ENCODE data around the gene MACF1. TPM values are rescaled to one million over a fixed set of nuclear protein-coding genes. Genes with fewer than 3 reads are reported as not detected.
"Not testable (repeated sequence)": the region's sequence is repeated elsewhere in the genome, so short reads cannot be mapped to it uniquely, and the experiment has no call there.

Gene MACF1
- total RNA-seq, 1 donor from 2014 or later = 386 TPM

DNA sequence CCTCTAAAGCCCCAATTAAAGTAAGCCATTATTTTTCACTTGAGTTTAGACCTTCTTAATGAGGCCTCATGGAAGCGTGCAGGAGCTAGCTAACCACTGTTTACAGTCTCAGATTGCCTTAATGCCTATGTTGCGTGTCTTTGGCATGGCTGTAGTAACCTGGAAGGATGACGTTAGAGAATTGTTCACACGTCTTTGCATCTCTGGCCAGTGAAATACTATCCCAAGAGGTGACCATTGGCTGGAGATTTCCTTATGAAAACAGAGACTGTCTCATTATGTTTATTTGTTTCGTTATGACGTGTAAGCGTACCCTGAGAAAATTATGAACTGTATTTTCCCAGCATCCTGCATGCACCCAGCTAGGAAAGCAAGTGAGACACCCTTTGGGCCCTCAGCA is 268.3 kb downstream of the MACF1 start:
- no peak for DNase-seq (ENCODE audit: low spot score)
- Mint-ChIP-seq H3K27me3 (ENCODE audit: low read depth) (no peaks in the 10 kb centered on the region), H3K4me3 (ENCODE audit: unreplicated experiment) (no peak overlapping the region), H3K36me3 (ENCODE audit: low read depth) (peaks cover 33% of the 10 kb centered on the region), H3K27ac (ENCODE audit: unreplicated experiment) (no peak overlapping the region), H3K4me1 (ENCODE audit: low read depth) (peaks cover 10% of the 10 kb centered on the region), H3K9me3 (ENCODE audit: low read depth) (no peaks in the 10 kb centered on the region)
- no peak for TF ChIP-seq CTCF (IDR thresholded peaks at IDR 0.05)

DNA sequence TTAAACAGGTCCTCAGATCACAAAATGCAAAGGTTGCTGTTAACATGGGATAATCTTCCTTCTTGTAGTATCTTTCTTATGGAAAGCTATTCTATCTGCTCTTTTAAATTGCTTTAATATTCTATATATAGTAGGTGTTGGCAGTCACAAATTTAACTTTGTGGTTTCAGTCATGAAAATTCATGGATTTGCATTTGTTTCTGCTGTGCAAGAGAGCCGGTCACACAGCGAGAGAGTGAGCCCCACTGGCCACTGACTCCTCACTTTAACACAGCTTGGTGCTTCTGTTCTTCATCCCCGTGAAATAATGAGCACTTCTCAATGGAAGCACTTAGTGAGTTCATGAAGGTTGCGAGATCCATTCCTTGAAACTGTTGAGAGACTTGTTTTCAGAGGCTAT is 268.8 kb downstream of the MACF1 start:
- H3K4me3 Mint-ChIP-seq (ENCODE audit: unreplicated experiment) = no peak overlapping the region
- TF ChIP-seq CTCF (IDR thresholded peaks at IDR 0.05) = no peak
- no peak overlapping the region for H3K27ac Mint-ChIP-seq (ENCODE audit: unreplicated experiment)
- H3K36me3 Mint-ChIP-seq (ENCODE audit: low read depth) = peaks cover 33% of the 10 kb centered on the region
- no peak for DNase-seq (ENCODE audit: low spot score)
- peaks cover 13% of the 10 kb centered on the region for H3K4me1 Mint-ChIP-seq (ENCODE audit: low read depth)
- H3K9me3 Mint-ChIP-seq (ENCODE audit: low read depth) = no peaks in the 10 kb centered on the region
- H3K27me3 Mint-ChIP-seq (ENCODE audit: low read depth) = no peaks in the 10 kb centered on the region

- Mint-ChIP-seq H3K9me3 (ENCODE audit: low read depth) (no peaks in the 10 kb centered on the region), H3K4me3 (ENCODE audit: unreplicated experiment) (no peak overlapping the region), H3K27ac (ENCODE audit: unreplicated experiment) (peak overlapping the region; percentile 42), H3K4me1 (ENCODE audit: low read depth) (peaks cover 18% of the 10 kb centered on the region), H3K27me3 (ENCODE audit: low read depth) (no peaks in the 10 kb centered on the region), H3K36me3 (ENCODE audit: low read depth) (peaks cover 27% of the 10 kb centered on the region)
- DNase-seq (ENCODE audit: low spot score) = no peak
- TF ChIP-seq CTCF (IDR thresholded peaks at IDR 0.05) = no peak
Observed at GRCh38 chr1:39474810-39475209, 270.3 kb downstream of the MACF1 start.

GRCh38 chr1:39475551-39475950 is 271.1 kb downstream of the MACF1 start:
- peaks cover 31% of the 10 kb centered on the region for H3K36me3 Mint-ChIP-seq (ENCODE audit: low read depth)
- H3K27ac Mint-ChIP-seq (ENCODE audit: unreplicated experiment) = peak overlapping the region; percentile 50
- not testable (repeated sequence) for DNase-seq (ENCODE audit: low spot score); H3K4me3 Mint-ChIP-seq (ENCODE audit: unreplicated experiment); H3K27me3 Mint-ChIP-seq (ENCODE audit: low read depth); H3K9me3 Mint-ChIP-seq (ENCODE audit: low read depth)
- peaks cover 15% of the 10 kb centered on the region for H3K4me1 Mint-ChIP-seq (ENCODE audit: low read depth)

GRCh38 chr1:39478126-39478915 is 273.8 kb downstream of the MACF1 start:
- H3K27ac Mint-ChIP-seq (ENCODE audit: unreplicated experiment) = peak overlapping the region; percentile 63
- TF ChIP-seq CTCF (IDR thresholded peaks at IDR 0.05) = no peak
- no peaks in the 10 kb centered on the region for H3K9me3 Mint-ChIP-seq (ENCODE audit: low read depth)
- DNase-seq (ENCODE audit: low spot score) = no peak
- peaks cover 8% of the 10 kb centered on the region for H3K4me1 Mint-ChIP-seq (ENCODE audit: low read depth)
- H3K27me3 Mint-ChIP-seq (ENCODE audit: low read depth) = no peaks in the 10 kb centered on the region
- no peak overlapping the region for H3K4me3 Mint-ChIP-seq (ENCODE audit: unreplicated experiment)
- peaks cover 40% of the 10 kb centered on the region for H3K36me3 Mint-ChIP-seq (ENCODE audit: low read depth)

- Mint-ChIP-seq H3K27me3 (ENCODE audit: low read depth) (no peaks in the 10 kb centered on the region), H3K9me3 (ENCODE audit: low read depth) (no peaks in the 10 kb centered on the region), H3K4me3 (ENCODE audit: unreplicated experiment) (no peak overlapping the region), H3K27ac (ENCODE audit: unreplicated experiment) (peak overlapping the region; percentile 8), H3K4me1 (ENCODE audit: low read depth) (peaks cover 8% of the 10 kb centered on the region), H3K36me3 (ENCODE audit: low read depth) (peaks cover 41% of the 10 kb centered on the region)
- no peak for TF ChIP-seq CTCF (IDR thresholded peaks at IDR 0.05)
- no peak for DNase-seq (ENCODE audit: low spot score)
Observed at GRCh38 chr1:39481289-39481688, 276.8 kb downstream of the MACF1 start.

Measured in chondrocyte (in vitro differentiated cells).